ENCODE results near the gene ATP7A. TPM values are rescaled to one million over a fixed set of nuclear protein-coding genes. Genes with fewer than 3 reads are reported as not detected.

Gene ATP7A
- polyA plus RNA-seq, 2 of the 4 experiments (the other 2 are of a cell fraction): 6.5 to 12.2 TPM

GRCh38 chrX:78037881-78038280 is 127.4 kb downstream of the ATP7A start:
- Histone ChIP-seq H3K27ac (no peak overlapping the region), H3K4me3 (no peak overlapping the region), H3K4me2 (no peak overlapping the region), H3K9me3 (no peaks in the 10 kb centered on the region), H3K4me1 (no peaks in the 10 kb centered on the region)
- ChIA-PET POLR2A (no interaction called here), CTCF (interaction anchor here (1.2 kb wide), 1 partner anchor 9 kb away, joined by 6 read pairs; no protein-coding TSS in a partner anchor)
- FAIRE-seq (no peak), ATAC-seq (no peak), DNase-seq (ENCODE audit: low read depth in 1 of 2, low spot score in 1 of 2) (no peak)
- TF ChIP-seq SREBF2 (IDR thresholded peaks at IDR 0.05): no peak
- TF ChIP-seq RAD21 (conservative IDR thresholded peaks at IDR 0.05 in 1 of 2, IDR thresholded peaks at IDR 0.05 in 1 of 2): no peak
- TF ChIP-seq CHD2 (IDR thresholded peaks at IDR 0.05; ENCODE audit: low read length, partially characterized antibody): no peak
- TF ChIP-seq, protein P1, sequence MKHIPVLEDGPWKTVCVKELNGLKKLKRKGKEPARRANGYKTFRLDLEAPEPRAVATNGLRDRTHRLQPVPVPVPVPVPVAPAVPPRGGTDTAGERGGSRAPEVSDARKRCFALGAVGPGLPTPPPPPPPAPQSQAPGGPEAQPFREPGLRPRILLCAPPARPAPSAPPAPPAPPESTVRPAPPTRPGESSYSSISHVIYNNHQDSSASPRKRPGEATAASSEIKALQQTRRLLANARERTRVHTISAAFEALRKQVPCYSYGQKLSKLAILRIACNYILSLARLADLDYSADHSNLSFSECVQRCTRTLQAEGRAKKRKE (CRISPR knock-in tag; IDR thresholded peaks at IDR 0.05; ENCODE audit: low read depth): no peak
- no peak for TF ChIP-seq ZC3H11A (IDR thresholded peaks at IDR 0.05)
- no peak for TF ChIP-seq EHF (CRISPR knock-in tag; IDR thresholded peaks at IDR 0.05)
- no peak for TF ChIP-seq RARB (CRISPR knock-in tag; IDR thresholded peaks at IDR 0.05)
- TF ChIP-seq KDM5A (IDR thresholded peaks at IDR 0.05): no peak
- no peak for TF ChIP-seq POLR2A (IDR thresholded peaks at IDR 0.05; ENCODE audit: low read length)
- no peak for TF ChIP-seq KDM1A (IDR thresholded peaks at IDR 0.05; ENCODE audit: low read depth)
- TF ChIP-seq HDAC2 (IDR thresholded peaks at IDR 0.05): no peak
- TF ChIP-seq SMC3 (IDR thresholded peaks at IDR 0.05): no peak
- no peak for TF ChIP-seq EP300 (IDR thresholded peaks at IDR 0.05)
- no peak for TF ChIP-seq CBX8 (IDR thresholded peaks at IDR 0.05)
- no peak for TF ChIP-seq RNF2 (IDR thresholded peaks at IDR 0.05; ENCODE audit: borderline replicate concordance, low read depth)
- WGBS (ENCODE audit: missing lambda C conversion rate): 85% methylated on average over 3 of the region's 3 CpGs

GRCh38 chrX:78042601-78043000 is 132.1 kb downstream of the ATP7A start:
- Histone ChIP-seq H3K27ac (no peak overlapping the region), H3K4me1 (no peaks in the 10 kb centered on the region), H3K9me3 (no peaks in the 10 kb centered on the region), H3K4me3 (no peak overlapping the region), H3K4me2 (no peak overlapping the region)
- FAIRE-seq (peak; percentile 13), DNase-seq (ENCODE audit: low read depth in 1 of 2, low spot score in 1 of 2) (no peak), ATAC-seq (no peak)
- ChIA-PET CTCF (interaction anchor here (1.1 kb wide), 1 partner anchor 13 kb away, joined by 8 read pairs; no protein-coding TSS in a partner anchor), POLR2A (no interaction called here)
- 82% methylated on average over 1 of the region's 1 CpG for WGBS (ENCODE audit: missing lambda C conversion rate)
- TF ChIP-seq PHF8 (IDR thresholded peaks at IDR 0.05; ENCODE audit: borderline replicate concordance, low read depth) (no peak), CHD2 (IDR thresholded peaks at IDR 0.05; ENCODE audit: low read length, partially characterized antibody) (no peak), NPAS2 (CRISPR knock-in tag; IDR thresholded peaks at IDR 0.05; ENCODE audit: borderline replicate concordance) (no peak), HMGXB4 (CRISPR knock-in tag; IDR thresholded peaks at IDR 0.05; ENCODE audit: borderline replicate concordance) (no peak)
- TF ChIP-seq, protein P2, sequence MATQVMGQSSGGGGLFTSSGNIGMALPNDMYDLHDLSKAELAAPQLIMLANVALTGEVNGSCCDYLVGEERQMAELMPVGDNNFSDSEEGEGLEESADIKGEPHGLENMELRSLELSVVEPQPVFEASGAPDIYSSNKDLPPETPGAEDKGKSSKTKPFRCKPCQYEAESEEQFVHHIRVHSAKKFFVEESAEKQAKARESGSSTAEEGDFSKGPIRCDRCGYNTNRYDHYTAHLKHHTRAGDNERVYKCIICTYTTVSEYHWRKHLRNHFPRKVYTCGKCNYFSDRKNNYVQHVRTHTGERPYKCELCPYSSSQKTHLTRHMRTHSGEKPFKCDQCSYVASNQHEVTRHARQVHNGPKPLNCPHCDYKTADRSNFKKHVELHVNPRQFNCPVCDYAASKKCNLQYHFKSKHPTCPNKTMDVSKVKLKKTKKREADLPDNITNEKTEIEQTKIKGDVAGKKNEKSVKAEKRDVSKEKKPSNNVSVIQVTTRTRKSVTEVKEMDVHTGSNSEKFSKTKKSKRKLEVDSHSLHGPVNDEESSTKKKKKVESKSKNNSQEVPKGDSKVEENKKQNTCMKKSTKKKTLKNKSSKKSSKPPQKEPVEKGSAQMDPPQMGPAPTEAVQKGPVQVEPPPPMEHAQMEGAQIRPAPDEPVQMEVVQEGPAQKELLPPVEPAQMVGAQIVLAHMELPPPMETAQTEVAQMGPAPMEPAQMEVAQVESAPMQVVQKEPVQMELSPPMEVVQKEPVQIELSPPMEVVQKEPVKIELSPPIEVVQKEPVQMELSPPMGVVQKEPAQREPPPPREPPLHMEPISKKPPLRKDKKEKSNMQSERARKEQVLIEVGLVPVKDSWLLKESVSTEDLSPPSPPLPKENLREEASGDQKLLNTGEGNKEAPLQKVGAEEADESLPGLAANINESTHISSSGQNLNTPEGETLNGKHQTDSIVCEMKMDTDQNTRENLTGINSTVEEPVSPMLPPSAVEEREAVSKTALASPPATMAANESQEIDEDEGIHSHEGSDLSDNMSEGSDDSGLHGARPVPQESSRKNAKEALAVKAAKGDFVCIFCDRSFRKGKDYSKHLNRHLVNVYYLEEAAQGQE (IDR thresholded peaks at IDR 0.05): no peak
